OCI-LY7 (cell line): ENCODE results near the gene CCDC91.

ENCODE experiments used
- EZH2phosphoT487 ChIP-seq: fragments of 200-600 bp; sonication (generic); IDR thresholded peaks from 2 replicates; pipeline ENCODE4 v1.6.1; 2018; ENCODE audit warnings: low read depth, borderline replicate concordance, mild to moderate bottlenecking, mixed run types, antibody characterized with exemption, low read length, moderate library complexity, mixed read lengths
- TF ChIP-seq, protein P1 (sequence below): fragments of 200-600 bp; sonication (generic); conservative IDR thresholded peaks from 2 replicates; pipeline ENCODE4 v1.5.1; 2014; ENCODE audit warnings: mild to moderate bottlenecking, antibody characterized with exemption, low read length, moderate library complexity, mixed read lengths

DNA sequence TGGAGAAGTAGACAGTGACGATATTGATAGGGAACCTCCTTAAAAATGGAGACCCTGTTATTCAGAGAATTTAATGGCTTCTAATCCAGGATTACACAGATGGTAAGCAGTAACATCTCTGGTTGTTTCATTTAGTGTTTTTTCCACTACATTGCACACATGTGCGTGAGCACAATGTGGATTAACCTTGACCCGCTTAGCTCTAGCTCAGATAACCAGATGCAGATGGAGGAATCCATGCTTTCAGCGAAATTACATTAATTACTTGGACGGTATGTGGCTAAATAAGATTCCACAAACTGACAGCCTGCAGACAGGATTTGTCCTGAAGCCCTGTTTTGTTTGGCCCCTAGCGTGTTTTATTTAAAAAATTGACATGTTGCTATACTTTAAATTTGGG lies 378.4 kb downstream of the CCDC91 start:
- TF ChIP-seq, protein P1, sequence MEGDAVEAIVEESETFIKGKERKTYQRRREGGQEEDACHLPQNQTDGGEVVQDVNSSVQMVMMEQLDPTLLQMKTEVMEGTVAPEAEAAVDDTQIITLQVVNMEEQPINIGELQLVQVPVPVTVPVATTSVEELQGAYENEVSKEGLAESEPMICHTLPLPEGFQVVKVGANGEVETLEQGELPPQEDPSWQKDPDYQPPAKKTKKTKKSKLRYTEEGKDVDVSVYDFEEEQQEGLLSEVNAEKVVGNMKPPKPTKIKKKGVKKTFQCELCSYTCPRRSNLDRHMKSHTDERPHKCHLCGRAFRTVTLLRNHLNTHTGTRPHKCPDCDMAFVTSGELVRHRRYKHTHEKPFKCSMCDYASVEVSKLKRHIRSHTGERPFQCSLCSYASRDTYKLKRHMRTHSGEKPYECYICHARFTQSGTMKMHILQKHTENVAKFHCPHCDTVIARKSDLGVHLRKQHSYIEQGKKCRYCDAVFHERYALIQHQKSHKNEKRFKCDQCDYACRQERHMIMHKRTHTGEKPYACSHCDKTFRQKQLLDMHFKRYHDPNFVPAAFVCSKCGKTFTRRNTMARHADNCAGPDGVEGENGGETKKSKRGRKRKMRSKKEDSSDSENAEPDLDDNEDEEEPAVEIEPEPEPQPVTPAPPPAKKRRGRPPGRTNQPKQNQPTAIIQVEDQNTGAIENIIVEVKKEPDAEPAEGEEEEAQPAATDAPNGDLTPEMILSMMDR = no peak
- no peak for TF ChIP-seq EZH2phosphoT487
